Neuron (in vitro differentiated cells): ENCODE results near the gene GABPB1.

Experiments
- H2AFZ ChIP-seq: one replicate; pipeline ENCODE4 v1.6.1; 2013; ENCODE audit warnings: low read depth, mild to moderate bottlenecking, inconsistent platforms, low read length, moderate library complexity
- H3K27me3 ChIP-seq: one replicate; pipeline ENCODE4 v1.6.1; 2013; ENCODE audit warnings: low read length; ENCODE audit not compliant: insufficient read depth
- H3K36me3 ChIP-seq: one replicate; pipeline ENCODE4 v1.6.1; 2013; ENCODE audit warnings: low read length; ENCODE audit not compliant: insufficient read depth
- H3K4me1 ChIP-seq: one replicate; pipeline ENCODE4 v1.6.1; 2013; ENCODE audit warnings: low read length; ENCODE audit not compliant: insufficient read depth
- H3K4me3 ChIP-seq: 2 replicates; pipeline ENCODE4 v1.5.1; 2013; ENCODE audit warnings: mild to moderate bottlenecking, low read length, moderate library complexity
- H3K9me3 ChIP-seq: one replicate; pipeline ENCODE4 v1.6.1; 2013; ENCODE audit warnings: low read length

GABPB1 gene

GRCh38 chr15:50287324-50288116 is 67.5 kb downstream of the GABPB1 start:
- H3K27me3 ChIP-seq, result no peaks in the 10 kb centered on the region
- no peaks in the 10 kb centered on the region for H3K4me1 ChIP-seq
- H3K9me3 ChIP-seq, result no peaks in the 10 kb centered on the region
- no peak overlapping the region for H2AFZ ChIP-seq
- no peak overlapping the region for H3K4me3 ChIP-seq
- H3K36me3 ChIP-seq, result peaks cover 37% of the 10 kb centered on the region

DNA sequence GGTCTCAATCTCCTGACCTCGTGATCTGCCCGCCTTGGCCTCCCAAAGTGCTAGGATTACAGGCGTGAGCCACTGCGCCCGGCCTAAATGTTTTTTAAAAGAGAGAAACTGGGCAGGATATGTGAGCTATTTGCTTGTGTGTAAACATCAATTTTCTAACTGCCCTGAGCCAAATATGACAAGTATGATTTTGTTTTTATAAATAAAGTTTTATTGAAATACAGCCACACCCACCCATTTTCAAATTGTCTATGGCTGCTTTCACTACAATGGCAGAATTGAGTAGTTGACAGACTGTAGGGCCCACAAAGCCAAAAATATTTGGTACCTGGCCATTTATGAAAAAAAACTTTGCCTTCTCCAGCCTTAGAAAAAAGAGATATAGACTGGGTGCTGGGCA is 73.6 kb downstream of the GABPB1 start:
- Histone ChIP-seq H3K9me3 (no peaks in the 10 kb centered on the region), H3K36me3 (peaks cover 16% of the 10 kb centered on the region), H3K4me3 (no peak overlapping the region), H3K27me3 (no peaks in the 10 kb centered on the region), H3K4me1 (no peaks in the 10 kb centered on the region), H2AFZ (no peak overlapping the region)

GRCh38 chr15:50280271-50280670 is 74.7 kb downstream of the GABPB1 start:
- H3K36me3 ChIP-seq, result peaks cover 14% of the 10 kb centered on the region
- H3K9me3 ChIP-seq, result no peaks in the 10 kb centered on the region
- no peaks in the 10 kb centered on the region for H3K4me1 ChIP-seq
- no peak overlapping the region for H3K4me3 ChIP-seq
- no peaks in the 10 kb centered on the region for H3K27me3 ChIP-seq
- H2AFZ ChIP-seq, result no peak overlapping the region

- Histone ChIP-seq H3K4me3 (no peak overlapping the region), H3K4me1 (no peaks in the 10 kb centered on the region), H3K27me3 (no peaks in the 10 kb centered on the region), H2AFZ (no peak overlapping the region), H3K9me3 (no peaks in the 10 kb centered on the region), H3K36me3 (peaks cover 10% of the 10 kb centered on the region)
These were observed 76.5 kb downstream of the GABPB1 start for GRCh38 chr15:50278496-50278895.

DNA sequence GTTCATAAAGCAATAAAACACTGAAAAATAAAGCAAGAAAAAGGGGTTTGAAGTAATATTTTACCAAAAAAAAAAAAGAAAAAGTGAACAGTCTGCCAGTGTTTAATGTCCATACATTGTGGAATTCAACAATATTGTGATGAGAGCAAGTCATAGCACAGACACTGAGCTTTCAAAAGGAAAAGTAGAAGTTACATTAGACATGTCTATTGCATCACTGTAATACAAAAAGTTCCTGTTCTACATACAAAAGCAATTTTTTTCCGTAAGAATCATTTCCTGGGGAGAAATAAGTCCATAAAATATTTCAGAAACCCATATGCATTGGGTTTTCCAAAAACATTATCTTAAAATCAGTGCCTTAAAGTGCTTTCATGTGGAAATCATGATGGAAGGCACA is 77.6 kb downstream of the GABPB1 start:
- Histone ChIP-seq H3K9me3 (no peaks in the 10 kb centered on the region), H3K4me1 (no peaks in the 10 kb centered on the region), H3K36me3 (peaks cover 10% of the 10 kb centered on the region), H2AFZ (no peak overlapping the region), H3K4me3 (no peak overlapping the region), H3K27me3 (no peaks in the 10 kb centered on the region)

GRCh38 chr15:50275908-50276307 is 79.1 kb downstream of the GABPB1 start:
- Histone ChIP-seq H3K4me1 (no peaks in the 10 kb centered on the region), H2AFZ (no peak overlapping the region), H3K36me3 (peaks cover 10% of the 10 kb centered on the region), H3K27me3 (no peaks in the 10 kb centered on the region), H3K4me3 (no peak overlapping the region), H3K9me3 (no peaks in the 10 kb centered on the region)

DNA sequence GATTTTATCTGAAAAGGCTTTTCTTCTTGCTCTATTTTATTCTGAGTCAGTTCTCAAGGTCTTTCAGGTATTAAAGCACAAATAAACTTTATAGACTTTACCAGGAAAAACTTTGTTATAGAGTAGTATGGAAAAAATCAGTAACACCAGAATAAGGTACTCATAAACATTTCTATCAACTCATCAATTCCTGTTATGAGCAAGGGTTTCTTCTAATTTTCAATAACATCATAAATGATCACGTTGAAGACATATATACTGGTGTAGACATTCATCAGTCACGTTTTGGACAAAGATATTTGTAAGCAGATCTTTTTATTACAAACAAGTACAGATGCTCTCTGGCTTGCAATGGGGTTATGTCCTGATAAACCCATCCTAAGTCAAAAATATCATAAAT is 79.9 kb downstream of the GABPB1 start:
- Histone ChIP-seq H2AFZ (no peak overlapping the region), H3K36me3 (peaks cover 10% of the 10 kb centered on the region), H3K4me3 (no peak overlapping the region), H3K27me3 (no peaks in the 10 kb centered on the region), H3K9me3 (no peaks in the 10 kb centered on the region), H3K4me1 (no peaks in the 10 kb centered on the region)

DNA sequence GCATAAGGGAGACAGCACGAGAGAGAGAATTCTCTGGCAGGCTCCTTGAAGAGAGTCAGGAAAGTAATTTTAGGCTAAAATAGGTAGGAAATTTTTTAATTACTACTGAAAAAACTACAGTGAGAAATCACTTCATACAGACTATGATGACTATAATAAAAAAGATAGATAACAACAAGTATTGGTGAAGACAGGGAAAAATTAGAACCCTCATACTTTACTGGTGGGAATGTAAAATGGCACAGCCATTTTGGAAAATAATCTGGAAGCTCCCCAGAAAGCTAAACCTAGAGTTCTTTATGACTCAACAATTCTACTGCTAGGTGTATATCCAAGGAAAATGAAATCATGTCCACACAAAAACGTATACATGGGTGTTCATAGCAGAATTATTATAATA is 87.4 kb downstream of the GABPB1 start:
- H3K27me3 ChIP-seq, result no peaks in the 10 kb centered on the region
- H3K9me3 ChIP-seq, result no peaks in the 10 kb centered on the region
- no peak overlapping the region for H3K4me3 ChIP-seq
- H3K4me1 ChIP-seq, result peaks cover 8% of the 10 kb centered on the region
- H3K36me3 ChIP-seq, result no peaks in the 10 kb centered on the region
- no peak overlapping the region for H2AFZ ChIP-seq

DNA sequence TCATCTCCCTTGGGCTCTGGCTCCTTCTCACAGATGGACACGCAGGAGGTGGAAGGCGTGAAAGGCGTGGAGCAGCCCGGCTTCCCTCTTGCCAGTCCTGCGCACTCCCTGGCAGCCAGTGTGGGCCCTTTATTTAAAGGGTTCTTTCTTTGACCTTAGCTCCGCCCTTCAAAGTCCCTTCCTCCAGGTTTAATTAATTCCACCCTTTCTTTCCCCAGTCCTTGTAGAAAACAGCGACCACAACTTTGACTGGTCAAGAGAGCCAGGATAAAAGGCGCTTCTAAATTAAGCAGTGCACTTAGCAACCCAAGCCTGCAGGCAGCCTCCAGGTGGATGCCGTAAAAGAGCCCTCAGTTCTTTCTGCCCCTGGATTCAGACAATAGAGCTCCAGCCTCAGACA is 89.4 kb downstream of the GABPB1 start, which contains the start of gene HDC:
Gene HDC (minus strand): TSS at position 107 of the 400 bp plus-strand sequence. CDS start 103 bp downstream, at position 4.
- Histone ChIP-seq H3K4me1 (peaks cover 8% of the 10 kb centered on the region), H2AFZ (peak within 1 kb of the TSS; percentile 17), H3K27me3 (no peaks in the 10 kb centered on the region), H3K36me3 (no peaks in the 10 kb centered on the region), H3K4me3 (no peak within 1 kb of the TSS), H3K9me3 (no peaks in the 10 kb centered on the region)

- Histone ChIP-seq H3K9me3 (no peaks in the 10 kb centered on the region), H3K27me3 (no peaks in the 10 kb centered on the region), H2AFZ (no peak overlapping the region)
These were observed 92.5 kb downstream of the GABPB1 start for GRCh38 chr15:50262533-50262932.

GRCh38 chr15:50261981-50262380 is 93.0 kb downstream of the GABPB1 start:
- Histone ChIP-seq H3K36me3 (no peaks in the 10 kb centered on the region), H3K9me3 (no peaks in the 10 kb centered on the region), H3K4me3 (no peak overlapping the region), H3K4me1 (peaks cover 8% of the 10 kb centered on the region), H2AFZ (no peak overlapping the region), H3K27me3 (no peaks in the 10 kb centered on the region)

More at GRCh38 chr15:50262533-50262932, 92.5 kb downstream of the GABPB1 start:
- H3K36me3 ChIP-seq, result no peaks in the 10 kb centered on the region
- H3K4me1 ChIP-seq, result peaks cover 8% of the 10 kb centered on the region
- no peak overlapping the region for H3K4me3 ChIP-seq

GRCh38 chr15:50260969-50261496 is 94.0 kb downstream of the GABPB1 start:
- no peak overlapping the region for H3K4me3 ChIP-seq
- no peaks in the 10 kb centered on the region for H3K27me3 ChIP-seq
- H2AFZ ChIP-seq, result no peak overlapping the region

GRCh38 chr15:50259276-50259675 is 95.7 kb downstream of the GABPB1 start:
- no peak overlapping the region for H2AFZ ChIP-seq

More at GRCh38 chr15:50260969-50261496, 94.0 kb downstream of the GABPB1 start:
- Histone ChIP-seq H3K9me3 (no peaks in the 10 kb centered on the region), H3K36me3 (no peaks in the 10 kb centered on the region), H3K4me1 (peaks cover 7% of the 10 kb centered on the region)

More at GRCh38 chr15:50259276-50259675, 95.7 kb downstream of the GABPB1 start:
- Histone ChIP-seq H3K9me3 (no peaks in the 10 kb centered on the region), H3K4me3 (no peak overlapping the region), H3K36me3 (no peaks in the 10 kb centered on the region), H3K4me1 (no peaks in the 10 kb centered on the region), H3K27me3 (no peaks in the 10 kb centered on the region)
